HL-60 (cell line): ENCODE results near the gene NDC1.

Source experiments
- DNase-seq, 2 experiments: peaks; one replicate each; pipeline ENCODE4 v3.0.0-alpha.2; 2010 to 2020; ENCODE audit warnings: low read depth in 1 of 2, low spot score in 1 of 2
- H3K27ac ChIP-seq: fragments of 250-450 bp; sonication (Bioruptor Pico); replicated peaks from 2 replicates; pipeline ENCODE4 v1.5.1; 2020; ENCODE audit warnings: mild to moderate bottlenecking, moderate library complexity
- H3K27me3 ChIP-seq: fragments of 250-450 bp; sonication (Bioruptor Pico); 2 replicates; pipeline ENCODE4 v1.5.1; 2021; ENCODE audit warnings: mild to moderate bottlenecking, moderate library complexity; ENCODE audit not compliant: insufficient read depth, poor library complexity, severe bottlenecking
- H3K4me3 ChIP-seq: replicated peaks from 2 replicates; pipeline ENCODE4 v1.5.1; 2011; ENCODE audit warnings: mild to moderate bottlenecking, control low read depth, low read length; ENCODE audit not compliant: insufficient read depth
- GABPA ChIP-seq: IDR thresholded peaks from 2 replicates; pipeline ENCODE4 v1.6.1; 2012; ENCODE audit warnings: low read depth
- POLR2AphosphoS5 ChIP-seq: IDR thresholded peaks from 2 replicates; pipeline ENCODE4 v1.6.1; 2012; ENCODE audit warnings: low read depth
- SPI1 ChIP-seq: IDR thresholded peaks from 2 replicates; pipeline ENCODE4 v1.6.1; 2012; ENCODE audit warnings: low read depth, mild to moderate bottlenecking, borderline replicate concordance
- TF ChIP-seq, protein P1 (sequence below): IDR thresholded peaks from one replicate; pipeline ENCODE4 v1.5.1; 2011; ENCODE audit warnings: low read length, control low read depth, inconsistent platforms; ENCODE audit not compliant: insufficient read depth
- TF ChIP-seq, protein P2 (sequence below): IDR thresholded peaks from 2 replicates; pipeline ENCODE4 v1.6.1; 2012; ENCODE audit warnings: low read depth; ENCODE audit not compliant: insufficient replicate concordance

Gene NDC1

DNA sequence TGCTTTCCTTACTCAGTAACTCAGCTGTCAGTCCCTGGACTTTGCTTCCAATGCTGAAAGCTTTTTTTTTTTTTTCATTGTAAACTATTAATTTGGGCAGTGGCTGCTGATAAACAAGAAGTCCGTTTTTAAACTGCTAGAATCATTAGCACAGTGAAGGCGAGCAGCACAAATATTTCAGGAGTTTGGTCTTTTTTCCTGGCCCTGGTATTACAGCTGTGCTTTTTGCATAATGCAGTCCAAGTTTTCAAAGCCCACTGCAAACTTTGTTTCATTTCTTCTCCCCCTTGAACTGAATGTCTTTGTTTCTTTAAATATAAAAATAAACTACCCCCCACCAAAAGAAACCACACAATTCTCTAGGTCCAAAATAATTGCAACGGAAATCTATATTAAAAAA, 105.7 kb downstream of the NDC1 start:
- DNase-seq = no peak
- Histone ChIP-seq H3K27ac (no peak overlapping the region), H3K27me3 (peaks cover 22% of the 10 kb centered on the region), H3K4me3 (no peak overlapping the region)
- TF ChIP-seq SPI1 = no peak
- TF ChIP-seq, protein P1, sequence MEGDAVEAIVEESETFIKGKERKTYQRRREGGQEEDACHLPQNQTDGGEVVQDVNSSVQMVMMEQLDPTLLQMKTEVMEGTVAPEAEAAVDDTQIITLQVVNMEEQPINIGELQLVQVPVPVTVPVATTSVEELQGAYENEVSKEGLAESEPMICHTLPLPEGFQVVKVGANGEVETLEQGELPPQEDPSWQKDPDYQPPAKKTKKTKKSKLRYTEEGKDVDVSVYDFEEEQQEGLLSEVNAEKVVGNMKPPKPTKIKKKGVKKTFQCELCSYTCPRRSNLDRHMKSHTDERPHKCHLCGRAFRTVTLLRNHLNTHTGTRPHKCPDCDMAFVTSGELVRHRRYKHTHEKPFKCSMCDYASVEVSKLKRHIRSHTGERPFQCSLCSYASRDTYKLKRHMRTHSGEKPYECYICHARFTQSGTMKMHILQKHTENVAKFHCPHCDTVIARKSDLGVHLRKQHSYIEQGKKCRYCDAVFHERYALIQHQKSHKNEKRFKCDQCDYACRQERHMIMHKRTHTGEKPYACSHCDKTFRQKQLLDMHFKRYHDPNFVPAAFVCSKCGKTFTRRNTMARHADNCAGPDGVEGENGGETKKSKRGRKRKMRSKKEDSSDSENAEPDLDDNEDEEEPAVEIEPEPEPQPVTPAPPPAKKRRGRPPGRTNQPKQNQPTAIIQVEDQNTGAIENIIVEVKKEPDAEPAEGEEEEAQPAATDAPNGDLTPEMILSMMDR = no peak
- no peak for TF ChIP-seq GABPA
- TF ChIP-seq, protein P2, sequence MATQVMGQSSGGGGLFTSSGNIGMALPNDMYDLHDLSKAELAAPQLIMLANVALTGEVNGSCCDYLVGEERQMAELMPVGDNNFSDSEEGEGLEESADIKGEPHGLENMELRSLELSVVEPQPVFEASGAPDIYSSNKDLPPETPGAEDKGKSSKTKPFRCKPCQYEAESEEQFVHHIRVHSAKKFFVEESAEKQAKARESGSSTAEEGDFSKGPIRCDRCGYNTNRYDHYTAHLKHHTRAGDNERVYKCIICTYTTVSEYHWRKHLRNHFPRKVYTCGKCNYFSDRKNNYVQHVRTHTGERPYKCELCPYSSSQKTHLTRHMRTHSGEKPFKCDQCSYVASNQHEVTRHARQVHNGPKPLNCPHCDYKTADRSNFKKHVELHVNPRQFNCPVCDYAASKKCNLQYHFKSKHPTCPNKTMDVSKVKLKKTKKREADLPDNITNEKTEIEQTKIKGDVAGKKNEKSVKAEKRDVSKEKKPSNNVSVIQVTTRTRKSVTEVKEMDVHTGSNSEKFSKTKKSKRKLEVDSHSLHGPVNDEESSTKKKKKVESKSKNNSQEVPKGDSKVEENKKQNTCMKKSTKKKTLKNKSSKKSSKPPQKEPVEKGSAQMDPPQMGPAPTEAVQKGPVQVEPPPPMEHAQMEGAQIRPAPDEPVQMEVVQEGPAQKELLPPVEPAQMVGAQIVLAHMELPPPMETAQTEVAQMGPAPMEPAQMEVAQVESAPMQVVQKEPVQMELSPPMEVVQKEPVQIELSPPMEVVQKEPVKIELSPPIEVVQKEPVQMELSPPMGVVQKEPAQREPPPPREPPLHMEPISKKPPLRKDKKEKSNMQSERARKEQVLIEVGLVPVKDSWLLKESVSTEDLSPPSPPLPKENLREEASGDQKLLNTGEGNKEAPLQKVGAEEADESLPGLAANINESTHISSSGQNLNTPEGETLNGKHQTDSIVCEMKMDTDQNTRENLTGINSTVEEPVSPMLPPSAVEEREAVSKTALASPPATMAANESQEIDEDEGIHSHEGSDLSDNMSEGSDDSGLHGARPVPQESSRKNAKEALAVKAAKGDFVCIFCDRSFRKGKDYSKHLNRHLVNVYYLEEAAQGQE = no peak
- no peak for TF ChIP-seq POLR2AphosphoS5

DNA sequence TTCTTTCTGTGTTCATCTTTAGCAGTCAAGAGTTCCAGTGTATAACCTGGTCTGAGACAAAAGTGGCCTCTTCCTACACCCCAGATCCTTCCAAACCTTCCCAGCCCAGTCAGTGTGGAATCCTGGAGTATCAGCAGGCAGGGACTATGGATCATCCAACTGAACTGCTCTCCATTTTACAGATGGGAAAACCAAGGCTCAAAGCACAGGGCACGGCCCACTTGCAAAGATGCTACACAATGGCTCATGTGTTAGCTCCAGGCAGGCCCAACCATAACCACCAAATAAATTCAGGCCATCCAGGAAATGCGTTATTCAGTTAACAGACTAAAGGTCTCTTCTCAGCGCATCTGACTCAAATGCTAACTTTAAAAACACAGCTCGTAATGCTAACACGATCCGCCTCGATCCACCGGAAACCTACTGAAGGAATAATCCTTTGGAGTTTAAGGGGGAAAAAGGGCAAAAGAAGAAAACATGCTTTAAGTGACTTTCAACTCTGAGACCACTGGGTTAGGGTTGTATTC, 106.3 kb downstream of the NDC1 start:
- no peak overlapping the region for H3K27ac ChIP-seq

DNA sequence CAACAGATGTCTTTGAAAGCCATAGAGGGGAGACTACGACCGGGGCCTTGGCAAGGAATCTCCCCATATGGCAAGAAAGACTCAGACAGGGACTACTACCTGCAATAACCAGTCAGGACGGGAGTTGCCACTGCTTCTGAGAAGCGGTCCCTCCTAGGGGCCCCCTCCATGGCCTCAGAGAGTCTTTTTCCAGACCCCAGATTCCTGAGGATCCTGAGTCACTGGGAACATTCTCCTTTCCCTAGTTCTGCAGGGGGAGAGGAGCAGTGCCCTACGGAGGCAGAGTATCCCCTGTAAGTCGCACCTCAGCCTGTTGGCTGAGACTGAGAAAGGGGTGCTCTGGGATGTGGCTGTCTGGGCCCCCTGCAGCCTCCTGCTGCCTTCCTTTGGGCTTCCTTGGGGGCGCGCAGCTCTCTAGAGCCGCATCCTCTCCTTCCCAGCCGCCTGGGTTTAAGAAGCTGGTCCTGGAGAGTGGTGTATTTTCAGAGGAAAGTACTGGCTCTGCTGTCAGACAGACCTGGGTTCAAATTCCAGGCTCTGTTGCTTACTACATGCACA, 107.0 kb downstream of the NDC1 start:
- no peak for DNase-seq
- Histone ChIP-seq H3K27ac (no peak overlapping the region), H3K27me3 (peaks cover 10% of the 10 kb centered on the region), H3K4me3 (no peak overlapping the region)
- no peak for TF ChIP-seq SPI1

More for the DNA sequence above, 106.3 kb downstream of the NDC1 start:
- peaks cover 16% of the 10 kb centered on the region for H3K27me3 ChIP-seq
- no peak for DNase-seq
- TF ChIP-seq POLR2AphosphoS5 (no peak), GABPA (no peak), SPI1 (no peak)
- TF ChIP-seq, protein P2 = no peak
- TF ChIP-seq, protein P1 = no peak
- no peak overlapping the region for H3K4me3 ChIP-seq

DNA sequence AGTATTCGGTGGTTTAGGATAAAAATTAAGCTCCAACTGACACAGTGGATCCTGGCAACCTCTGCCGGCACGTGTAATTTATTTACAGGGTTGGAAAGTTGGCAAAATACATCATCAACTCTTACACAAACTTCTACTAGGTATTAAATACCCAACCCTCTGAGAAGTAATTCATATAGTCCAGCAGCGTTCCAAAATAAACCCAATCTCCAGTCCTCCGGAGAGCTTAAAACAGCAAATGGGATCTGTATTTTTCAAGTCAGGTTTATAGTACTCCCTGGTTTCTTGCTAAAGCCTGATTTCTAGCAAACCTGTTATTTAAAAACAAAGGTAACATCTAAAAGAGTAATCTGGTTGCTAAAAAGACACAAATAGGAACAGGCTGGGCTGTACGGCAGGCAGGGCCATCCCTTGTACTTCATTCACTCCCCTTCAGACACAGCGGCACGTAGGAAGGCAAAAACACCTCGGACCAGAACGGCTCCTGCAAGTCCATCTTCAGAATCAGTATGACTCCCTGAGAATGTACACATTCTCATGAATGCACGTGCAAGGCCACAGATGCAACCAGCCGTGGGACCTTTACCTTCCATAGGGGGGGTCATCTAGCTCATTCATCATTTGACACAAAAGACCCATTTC, 107.8 kb downstream of the NDC1 start:
- Histone ChIP-seq H3K27me3 (peaks cover 10% of the 10 kb centered on the region), H3K4me3 (no peak overlapping the region), H3K27ac (no peak overlapping the region)
- DNase-seq = no peak
- TF ChIP-seq, protein P2 = no peak
- TF ChIP-seq SPI1 (no peak), GABPA (no peak), POLR2AphosphoS5 (no peak)
- TF ChIP-seq, protein P1 = no peak
